ENCODE measurements around the gene DARS2. TPM values are rescaled to one million over a fixed set of nuclear protein-coding genes. Genes with fewer than 3 reads are reported as not detected.
A peak's percentile ranks its signal among the peaks of the same experiment; 100 is the strongest.

The DARS2 gene
- total RNA-seq, 1 experiment from 2014 or later = 18.3 TPM

GRCh38 chr1:173867753-173868265, 43.3 kb downstream of the DARS2 start, which contains the start of gene GAS5:
Gene GAS5, minus strand, starts transcription at chr1:173867989.
- peak within 1 kb of the TSS; percentile 79 for H2AFZ ChIP-seq
- H4K20me1 ChIP-seq (ENCODE audit: insufficient read depth) = peaks cover 43% of the 10 kb centered on the region
- peaks cover 37% of the 10 kb centered on the region for H3K4me1 ChIP-seq (replicated peaks; ENCODE audit: insufficient read depth)
- H3K27ac ChIP-seq = peak within 1 kb of the TSS; percentile 91
- intact Hi-C loops (cut with micrococcal nuclease; ENCODE audit: unreplicated experiment) = loop anchor here (1.0 to 10.0 kb wide), 10 partner anchors 44 to 1333 kb away; partner anchors contain the start of genes CACYBP, CENPL, DARS2 and KLHL20
- no TSS peak for BruUV-seq (replicated peaks)
- peaks cover 52% of the 10 kb centered on the region for H3F3A ChIP-seq (ENCODE audit: insufficient read depth, low read depth)
- TF ChIP-seq CTCF (conservative IDR thresholded peaks at IDR 0.05) = no peak
- TF ChIP-seq EZH2 (IDR thresholded peaks at IDR 0.05; ENCODE audit: low read depth) = no peak
- ChIA-PET POLR2A (ENCODE audit: unreplicated experiment) (interaction anchor here (0.5 to 1.0 kb wide), 9 partner anchors 37 to 920 kb away, joined by 3 to 5 read pairs (median 3); partner anchors contain the start of genes KLHL20 and RC3H1), CTCF (interaction anchor here (0.6 kb wide), 1 partner anchor 156 kb away, joined by 7 read pairs; no protein-coding TSS in a partner anchor)
- DNase-seq = peak; percentile 97 to 99
- peaks cover 34% of the 10 kb centered on the region for H3K79me2 ChIP-seq (ENCODE audit: low read depth)
- H3K9me3 ChIP-seq (ENCODE audit: insufficient read depth, low read depth) = no peaks in the 10 kb centered on the region
- peak within 1 kb of the TSS; percentile 95 for H3K4me3 ChIP-seq
- peak within 1 kb of the TSS; percentile 96 for H3K4me2 ChIP-seq
- peaks cover 48% of the 10 kb centered on the region for H3K36me3 ChIP-seq (ENCODE audit: low read depth)
- H3K9me2 ChIP-seq (ENCODE audit: insufficient read depth) = no peaks in the 10 kb centered on the region
- H3K27me3 ChIP-seq (ENCODE audit: insufficient read depth, low read depth) = no peaks in the 10 kb centered on the region

GRCh38 chr1:173868266-173869020, 44.0 kb downstream of the DARS2 start, which contains the start of gene ZBTB37:
Gene ZBTB37, plus strand, starts transcription at chr1:173868380. Its CDS starts 1,846 bp downstream, at chr1:173870226.
- no peaks in the 10 kb centered on the region for H3K9me3 ChIP-seq (ENCODE audit: insufficient read depth, low read depth)
- H3K9me2 ChIP-seq (ENCODE audit: insufficient read depth) = no peaks in the 10 kb centered on the region
- BruUV-seq (replicated peaks) = TSS peak; percentile 54
- peak within 1 kb of the TSS; percentile 79 for H2AFZ ChIP-seq
- ChIA-PET POLR2A (ENCODE audit: unreplicated experiment) (interaction anchor here (0.5 to 1.0 kb wide), 11 partner anchors 20 to 1122 kb away, joined by 3 to 5 read pairs (median 3); partner anchors contain the start of genes KLHL20 and RC3H1), CTCF (interaction anchor here (0.6 kb wide), 1 partner anchor 155 kb away, joined by 7 read pairs; no protein-coding TSS in a partner anchor)
- peaks cover 46% of the 10 kb centered on the region for H3F3A ChIP-seq (ENCODE audit: insufficient read depth, low read depth)
- peaks cover 37% of the 10 kb centered on the region for H4K20me1 ChIP-seq (ENCODE audit: insufficient read depth)
- DNase-seq = peak; percentile 79 to 99
- H3K36me3 ChIP-seq (ENCODE audit: low read depth) = peaks cover 42% of the 10 kb centered on the region
- H3K27me3 ChIP-seq (ENCODE audit: insufficient read depth, low read depth) = no peaks in the 10 kb centered on the region
- TF ChIP-seq CTCF (conservative IDR thresholded peaks at IDR 0.05) (no peak; the same call in 1 of the 2 replicates), EZH2 (IDR thresholded peaks at IDR 0.05; ENCODE audit: low read depth) (no peak)
- peaks cover 37% of the 10 kb centered on the region for H3K4me1 ChIP-seq (replicated peaks; ENCODE audit: insufficient read depth)
- H3K79me2 ChIP-seq (ENCODE audit: low read depth) = peaks cover 34% of the 10 kb centered on the region
- H3K27ac ChIP-seq = peak within 1 kb of the TSS; percentile 91
- H3K4me2 ChIP-seq = peak within 1 kb of the TSS; percentile 96
- intact Hi-C loops (cut with micrococcal nuclease; ENCODE audit: unreplicated experiment) = loop anchor here (1.0 to 10.0 kb wide), 10 partner anchors 44 to 1334 kb away; partner anchors contain the start of genes CACYBP, CENPL, DARS2 and KLHL20
- peak within 1 kb of the TSS; percentile 95 for H3K4me3 ChIP-seq

- no peaks in the 10 kb centered on the region for H3K27me3 ChIP-seq (ENCODE audit: insufficient read depth, low read depth)
- BruUV-seq (replicated peaks) = no TSS peak
- TF ChIP-seq EZH2 (IDR thresholded peaks at IDR 0.05; ENCODE audit: low read depth) (no peak), CTCF (conservative IDR thresholded peaks at IDR 0.05) (no peak)
- H3F3A ChIP-seq (ENCODE audit: insufficient read depth, low read depth) = peaks cover 41% of the 10 kb centered on the region
- CTCF ChIA-PET = no interaction called here
- H3K9me2 ChIP-seq (ENCODE audit: insufficient read depth) = no peaks in the 10 kb centered on the region
- H3K79me2 ChIP-seq (ENCODE audit: low read depth) = peaks cover 34% of the 10 kb centered on the region
- H3K9me3 ChIP-seq (ENCODE audit: insufficient read depth, low read depth) = no peaks in the 10 kb centered on the region
- peak overlapping the region; percentile 79 for H2AFZ ChIP-seq
- POLR2A ChIA-PET (ENCODE audit: unreplicated experiment) = interaction anchor here (0.6 to 1.0 kb wide), 4 partner anchors 20 to 1123 kb away, joined by 3 to 4 read pairs (median 3); partner anchors contain the start of gene RC3H1
- DNase-seq = no peak
- H3K27ac ChIP-seq = peak overlapping the region; percentile 91
- H3K36me3 ChIP-seq (ENCODE audit: low read depth) = peaks cover 36% of the 10 kb centered on the region
- H4K20me1 ChIP-seq (ENCODE audit: insufficient read depth) = peaks cover 31% of the 10 kb centered on the region
- intact Hi-C loops (cut with micrococcal nuclease; ENCODE audit: unreplicated experiment) = loop anchor here (2.0 to 10.0 kb wide), 6 partner anchors 152 to 1334 kb away; partner anchors contain the start of genes KLHL20, PRDX6, RABGAP1L and SUCO
- peaks cover 34% of the 10 kb centered on the region for H3K4me1 ChIP-seq (replicated peaks; ENCODE audit: insufficient read depth)
- H3K4me3 ChIP-seq = peak overlapping the region; percentile 95
- H3K4me2 ChIP-seq = peak overlapping the region; percentile 78
Measured at GRCh38 chr1:173869021-173869359, 44.5 kb downstream of the DARS2 start.
